Sigmoid colon (tissue), 4 donors: Measurements from ENCODE around the gene RCN1.

Source experiments
- EP300 ChIP-seq, 4 donors: sonication (generic); formaldehyde crosslinking; IDR thresholded peaks; one replicate each; pipeline ENCODE4 v1.6.1; 2017; ENCODE audit warnings: antibody characterized with exemption in 4 of 4
- POLR2A ChIP-seq, 2 donors: fragments of 450-650 bp; IDR thresholded peaks; one replicate each; pipeline ENCODE4 v1.6.1; 2016; ENCODE audit warnings: antibody characterized with exemption in 2 of 2, mild to moderate bottlenecking in 2 of 2, moderate library complexity in 2 of 2
- POLR2AphosphoS5 ChIP-seq, 4 donors: sonication (generic); formaldehyde crosslinking; IDR thresholded peaks; one replicate each; pipeline ENCODE4 v1.6.1; 2017; ENCODE audit warnings: antibody characterized with exemption in 4 of 4
- TF ChIP-seq, protein P1 (sequence below), 4 experiments: fragments of 450-650 bp in 3 of 4; fragments of 200-600 bp in 1 of 4; IDR thresholded peaks; one replicate each; pipeline ENCODE4 v1.5.1; 2016 to 2019; ENCODE audit warnings: antibody characterized with exemption in 4 of 4, mild to moderate bottlenecking in 3 of 4, moderate library complexity in 2 of 4

DNA sequence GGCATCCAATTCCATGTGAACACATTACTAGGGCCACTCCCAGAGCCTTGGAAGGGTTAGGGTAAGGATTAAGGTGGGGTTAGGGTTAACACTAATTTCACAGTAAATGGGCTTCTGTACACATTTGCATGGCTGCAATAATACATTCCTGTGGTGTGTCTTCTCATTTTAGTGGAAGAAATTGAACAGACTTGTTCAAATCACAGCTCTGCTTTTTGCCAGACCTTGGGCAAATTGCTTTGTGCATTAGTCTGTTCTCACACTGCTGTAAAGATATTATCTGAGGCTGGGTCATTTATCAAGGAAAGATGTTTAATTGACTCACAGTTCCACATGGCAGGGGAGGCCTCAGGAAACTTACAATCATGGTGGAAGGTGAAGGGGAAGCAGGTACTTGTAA, 45.4 kb upstream of the RCN1 start:
- TF ChIP-seq, protein P1, sequence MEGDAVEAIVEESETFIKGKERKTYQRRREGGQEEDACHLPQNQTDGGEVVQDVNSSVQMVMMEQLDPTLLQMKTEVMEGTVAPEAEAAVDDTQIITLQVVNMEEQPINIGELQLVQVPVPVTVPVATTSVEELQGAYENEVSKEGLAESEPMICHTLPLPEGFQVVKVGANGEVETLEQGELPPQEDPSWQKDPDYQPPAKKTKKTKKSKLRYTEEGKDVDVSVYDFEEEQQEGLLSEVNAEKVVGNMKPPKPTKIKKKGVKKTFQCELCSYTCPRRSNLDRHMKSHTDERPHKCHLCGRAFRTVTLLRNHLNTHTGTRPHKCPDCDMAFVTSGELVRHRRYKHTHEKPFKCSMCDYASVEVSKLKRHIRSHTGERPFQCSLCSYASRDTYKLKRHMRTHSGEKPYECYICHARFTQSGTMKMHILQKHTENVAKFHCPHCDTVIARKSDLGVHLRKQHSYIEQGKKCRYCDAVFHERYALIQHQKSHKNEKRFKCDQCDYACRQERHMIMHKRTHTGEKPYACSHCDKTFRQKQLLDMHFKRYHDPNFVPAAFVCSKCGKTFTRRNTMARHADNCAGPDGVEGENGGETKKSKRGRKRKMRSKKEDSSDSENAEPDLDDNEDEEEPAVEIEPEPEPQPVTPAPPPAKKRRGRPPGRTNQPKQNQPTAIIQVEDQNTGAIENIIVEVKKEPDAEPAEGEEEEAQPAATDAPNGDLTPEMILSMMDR (IDR thresholded peaks at IDR 0.05) = no peak
- TF ChIP-seq POLR2AphosphoS5 (IDR thresholded peaks at IDR 0.05) (no peak), EP300 (IDR thresholded peaks at IDR 0.05) (no peak), POLR2A (IDR thresholded peaks at IDR 0.05) (no peak)
